H9 (cell line): ENCODE data around the gene CEP41. TPM values are rescaled to one million over a fixed set of nuclear protein-coding genes. Genes with fewer than 3 reads are reported as not detected.

Experiments
- DNase-seq: peaks from one replicate; pipeline ENCODE4 v3.0.0-alpha.2; 2017
- H2AFZ ChIP-seq: one replicate; pipeline ENCODE4 v1.6.1; 2013; ENCODE audit warnings: mild to moderate bottlenecking, low read length, control low read depth, moderate library complexity
- H2AK5ac ChIP-seq: 2 replicates; pipeline ENCODE4 v1.6.1; 2013; ENCODE audit warnings: low read length, control low read depth, mixed read lengths; ENCODE audit not compliant: insufficient read length
- H2BK120ac ChIP-seq: one replicate; pipeline ENCODE4 v1.6.1; 2013; ENCODE audit warnings: low read depth, mild to moderate bottlenecking, low read length, control low read depth, inconsistent platforms; ENCODE audit not compliant: poor library complexity, severe bottlenecking
- H2BK12ac ChIP-seq: 2 replicates; pipeline ENCODE4 v1.6.1; 2013; ENCODE audit warnings: low read length, control low read depth, mixed read lengths, low read depth; ENCODE audit not compliant: insufficient read length
- H2BK15ac ChIP-seq: 2 replicates; pipeline ENCODE4 v1.6.1; 2013; ENCODE audit warnings: low read depth, low read length, control low read depth
- H2BK20ac ChIP-seq: one replicate; pipeline ENCODE4 v1.6.1; 2013; ENCODE audit warnings: low read depth, mild to moderate bottlenecking, low read length, control low read depth, inconsistent platforms; ENCODE audit not compliant: poor library complexity, severe bottlenecking
- H2BK5ac ChIP-seq: 2 replicates; pipeline ENCODE4 v1.6.1; 2013; ENCODE audit warnings: low read length, control low read depth, mixed read lengths; ENCODE audit not compliant: insufficient read length
- H3K14ac ChIP-seq: 2 replicates; pipeline ENCODE4 v1.6.1; 2013; ENCODE audit warnings: low read length, control low read depth; ENCODE audit not compliant: insufficient read depth
- H3K18ac ChIP-seq: 2 replicates; pipeline ENCODE4 v1.6.1; 2013; ENCODE audit warnings: low read depth, mild to moderate bottlenecking, mixed read lengths, low read length, control low read depth; ENCODE audit not compliant: insufficient read length
- H3K23ac ChIP-seq: 2 replicates; pipeline ENCODE4 v1.6.1; 2013; ENCODE audit warnings: low read length, control low read depth, mixed read lengths, low read depth; ENCODE audit not compliant: insufficient read length
- H3K23me2 ChIP-seq: 2 replicates; pipeline ENCODE4 v1.6.1; 2013; ENCODE audit warnings: low read depth, mild to moderate bottlenecking, mixed read lengths, low read length, control low read depth; ENCODE audit not compliant: insufficient read length, poor library complexity, severe bottlenecking
- H3K27ac ChIP-seq: 2 replicates; pipeline ENCODE4 v1.5.1; 2013; ENCODE audit warnings: low read length, control low read depth, mixed read lengths, low read depth; ENCODE audit not compliant: insufficient read length
- H3K27me3 ChIP-seq: 2 replicates; pipeline ENCODE4 v1.6.1; 2013; ENCODE audit warnings: low read length, control low read depth, inconsistent platforms; ENCODE audit not compliant: insufficient read depth
- H3K4ac ChIP-seq: 2 replicates; pipeline ENCODE4 v1.6.1; 2013; ENCODE audit warnings: low read depth, mild to moderate bottlenecking, control low read depth, inconsistent platforms, low read length, moderate library complexity
- H3K4me1 ChIP-seq: 2 replicates; pipeline ENCODE4 v1.6.1; 2013; ENCODE audit warnings: low read length, control low read depth, inconsistent platforms; ENCODE audit not compliant: insufficient read depth
- H3K4me2 ChIP-seq: 2 replicates; pipeline ENCODE4 v1.6.1; 2013; ENCODE audit warnings: low read length, control low read depth, mixed read lengths; ENCODE audit not compliant: insufficient read length, insufficient read depth
- H3K56ac ChIP-seq: 2 replicates; pipeline ENCODE4 v1.6.1; 2013; ENCODE audit warnings: low read depth, mild to moderate bottlenecking, mixed read lengths, low read length, control low read depth; ENCODE audit not compliant: insufficient read length
- H3K79me1 ChIP-seq: 2 replicates; pipeline ENCODE4 v1.6.1; 2013; ENCODE audit warnings: low read depth, mild to moderate bottlenecking, moderate library complexity, low read length, control low read depth, inconsistent platforms; ENCODE audit not compliant: insufficient read depth, poor library complexity, severe bottlenecking
- H3K79me2 ChIP-seq: 2 replicates; pipeline ENCODE4 v1.6.1; 2013; ENCODE audit warnings: low read length, control low read depth, inconsistent platforms; ENCODE audit not compliant: insufficient read depth
- H3K9ac ChIP-seq: 2 replicates; pipeline ENCODE4 v1.6.1; 2013; ENCODE audit warnings: low read length, control low read depth, mixed read lengths; ENCODE audit not compliant: insufficient read length; ENCODE audit errors: extremely low read depth
- H3K9me3 ChIP-seq: one replicate; pipeline ENCODE4 v1.6.1; 2013; ENCODE audit warnings: low read depth, low read length, inconsistent platforms; ENCODE audit not compliant: control insufficient read depth
- H3T11ph ChIP-seq: one replicate; pipeline ENCODE4 v1.6.1; 2013; ENCODE audit warnings: mild to moderate bottlenecking, low read length, control low read depth, inconsistent platforms
- H4K20me1 ChIP-seq: one replicate; pipeline ENCODE4 v1.6.1; 2013; ENCODE audit not compliant: control insufficient read depth, insufficient read length, insufficient read depth
- H4K5ac ChIP-seq: 2 replicates; pipeline ENCODE4 v1.6.1; 2013; ENCODE audit warnings: low read depth, mild to moderate bottlenecking, mixed read lengths, low read length, control low read depth; ENCODE audit not compliant: insufficient read length
- H4K8ac ChIP-seq: replicated peaks from 2 replicates; pipeline ENCODE4 v1.6.1; 2013; ENCODE audit warnings: low read length, control low read depth, mixed read lengths, low read depth; ENCODE audit not compliant: insufficient read length
- H4K91ac ChIP-seq: 2 replicates; pipeline ENCODE4 v1.6.1; 2013; ENCODE audit warnings: low read depth, mild to moderate bottlenecking, moderate library complexity, mixed read lengths, low read length, control low read depth; ENCODE audit not compliant: insufficient read length
- H3K27ac Mint-ChIP-seq, 3 experiments: 2 replicates in 2 of 3; 3 replicates in 1 of 3; pipeline ENCODE4 v1.8.0; 2020 to 2021; ENCODE audit warnings: mixed read lengths in 3 of 3, mild to moderate bottlenecking in 1 of 3, moderate library complexity in 1 of 3
- H3K27me3 Mint-ChIP-seq: 2 replicates; pipeline ENCODE4 v1.8.0; 2021; ENCODE audit warnings: low read depth, mild to moderate bottlenecking, moderate library complexity, mixed read lengths
- H3K36me3 Mint-ChIP-seq, 3 experiments: 2 replicates in 2 of 3; 3 replicates in 1 of 3; pipeline ENCODE4 v1.8.0; 2020 to 2021; ENCODE audit warnings: low read depth in 3 of 3, mixed read lengths in 3 of 3; ENCODE audit not compliant: insufficient read depth in 1 of 3
- H3K4me1 Mint-ChIP-seq, 2 experiments: 2 replicates each; pipeline ENCODE4 v1.8.0; 2020; ENCODE audit warnings: mixed read lengths in 2 of 2
- H3K4me3 Mint-ChIP-seq, 2 experiments: 2 replicates in 1 of 2; 3 replicates in 1 of 2; pipeline ENCODE4 v1.8.0; 2020 to 2021; ENCODE audit warnings: mild to moderate bottlenecking in 2 of 2, mixed read lengths in 2 of 2, moderate library complexity in 1 of 2
- H3K9me3 Mint-ChIP-seq, 2 experiments: 2 replicates in 1 of 2; 3 replicates in 1 of 2; pipeline ENCODE4 v1.8.0; 2020; ENCODE audit warnings: mild to moderate bottlenecking in 2 of 2, mixed read lengths in 2 of 2, moderate library complexity in 1 of 2
- WGBS: extraction: QIAGEN DNeasy Blood & Tissue Kit; methylation state at CpG from one replicate; pipeline ENCODE4 v1.1.7; 2013; ENCODE audit warnings: missing lambda C conversion rate, low lambda C conversion rate, mixed read lengths; ENCODE audit not compliant: insufficient read length; ENCODE audit errors: extremely low coverage; 5-methylcytosine and 5-hydroxymethylcytosine counted together
- total RNA-seq: library from RNA; stranded (reverse); gene quantifications from 2 replicates; pipeline ENCODE4 v1.2.1, GENCODE V29; 2021
- TF ChIP-seq, protein P1 (sequence below): fragments of 200-600 bp; sonication (generic); conservative IDR thresholded peaks from 3 replicates; pipeline ENCODE4 v1.8.0; 2021; ENCODE audit warnings: antibody characterized with exemption, mild to moderate bottlenecking

Gene CEP41
- total RNA-seq, 1 experiment from 2014 or later: 9.7 TPM

DNA sequence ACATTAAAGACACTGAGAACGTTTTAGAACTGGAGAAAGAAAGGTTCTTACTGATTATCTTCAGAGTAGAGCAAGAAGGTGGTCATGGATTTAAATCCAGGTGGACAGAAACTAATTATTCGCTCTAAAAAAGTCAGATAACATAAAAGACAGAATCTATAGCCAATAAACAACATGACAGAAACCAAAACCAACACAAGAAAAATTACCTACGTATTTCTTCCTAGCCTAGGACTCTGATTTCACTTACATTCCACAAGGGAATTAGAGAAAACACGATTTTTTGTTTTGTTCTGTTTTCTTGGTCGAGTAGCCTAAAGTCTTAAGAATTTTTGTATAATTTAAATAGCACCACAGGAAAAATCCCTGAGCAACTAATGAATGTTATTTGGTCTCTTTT is 45.4 kb downstream of the CEP41 start:
- no peak overlapping the region for H3K27ac Mint-ChIP-seq
- Histone ChIP-seq H3K18ac (no peak overlapping the region), H2BK15ac (no peak overlapping the region), H3K14ac (no peak overlapping the region), H2AK5ac (no peak overlapping the region), H3K27me3 (no peaks in the 10 kb centered on the region), H4K8ac (no peak overlapping the region), H3K4ac (no peak overlapping the region), H4K5ac (no peak overlapping the region), H3T11ph (no peak overlapping the region), H3K56ac (no peak overlapping the region), H3K9ac (no peak overlapping the region), H3K23me2 (no peaks in the 10 kb centered on the region), H3K4me2 (no peak overlapping the region), H3K9me3 (no peaks in the 10 kb centered on the region), H3K23ac (no peak overlapping the region), H2BK120ac (no peak overlapping the region), H3K4me1 (no peaks in the 10 kb centered on the region), H3K27ac (no peak overlapping the region), H2BK20ac (no peak overlapping the region), H2BK5ac (no peak overlapping the region), H4K20me1 (no peaks in the 10 kb centered on the region), H2BK12ac (no peak overlapping the region), H2AFZ (no peak overlapping the region), H3K79me1 (no peaks in the 10 kb centered on the region), H4K91ac (no peak overlapping the region), H3K79me2 (no peaks in the 10 kb centered on the region)
- H3K4me1 Mint-ChIP-seq: peaks cover 20 to 38% of the 10 kb centered on the region in 2 experiments
- peaks cover 0 to 8% (median 0%) of the 10 kb centered on the region in 3 experiments; a peak in 3 of 7 replicates for H3K36me3 Mint-ChIP-seq
- no peak overlapping the region for H3K4me3 Mint-ChIP-seq
- TF ChIP-seq, protein P1, sequence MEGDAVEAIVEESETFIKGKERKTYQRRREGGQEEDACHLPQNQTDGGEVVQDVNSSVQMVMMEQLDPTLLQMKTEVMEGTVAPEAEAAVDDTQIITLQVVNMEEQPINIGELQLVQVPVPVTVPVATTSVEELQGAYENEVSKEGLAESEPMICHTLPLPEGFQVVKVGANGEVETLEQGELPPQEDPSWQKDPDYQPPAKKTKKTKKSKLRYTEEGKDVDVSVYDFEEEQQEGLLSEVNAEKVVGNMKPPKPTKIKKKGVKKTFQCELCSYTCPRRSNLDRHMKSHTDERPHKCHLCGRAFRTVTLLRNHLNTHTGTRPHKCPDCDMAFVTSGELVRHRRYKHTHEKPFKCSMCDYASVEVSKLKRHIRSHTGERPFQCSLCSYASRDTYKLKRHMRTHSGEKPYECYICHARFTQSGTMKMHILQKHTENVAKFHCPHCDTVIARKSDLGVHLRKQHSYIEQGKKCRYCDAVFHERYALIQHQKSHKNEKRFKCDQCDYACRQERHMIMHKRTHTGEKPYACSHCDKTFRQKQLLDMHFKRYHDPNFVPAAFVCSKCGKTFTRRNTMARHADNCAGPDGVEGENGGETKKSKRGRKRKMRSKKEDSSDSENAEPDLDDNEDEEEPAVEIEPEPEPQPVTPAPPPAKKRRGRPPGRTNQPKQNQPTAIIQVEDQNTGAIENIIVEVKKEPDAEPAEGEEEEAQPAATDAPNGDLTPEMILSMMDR: no peak
- no peaks in the 10 kb centered on the region for H3K9me3 Mint-ChIP-seq
- no CpG with 5 or more reads among the region's 5 CpGs for WGBS
- DNase-seq: no peak
- H3K27me3 Mint-ChIP-seq: no peaks in the 10 kb centered on the region
